Left renal cortex interstitium (tissue), 4 donors: ENCODE data around the gene SHMT2. TPM values are rescaled to one million over a fixed set of nuclear protein-coding genes. Genes with fewer than 3 reads are reported as not detected.

ENCODE experiments used
- DNase-seq, 4 donors: peaks; one replicate each; pipeline ENCODE4 v3.0.0-alpha.2; 2013; ENCODE audit warnings: low read depth in 4 of 4, low spot score in 2 of 4, missing footprints in 1 of 4
- polyA plus RNA-seq, 4 donors: library from polyadenylated mRNA; unstranded; fragments of 120-200 nt; gene quantifications; one replicate each; pipeline ENCODE4 v1.2.1, GENCODE V29; 2013; ENCODE audit not compliant: insufficient read length in 4 of 4

Gene SHMT2
- polyA plus RNA-seq, 4 donors: 67.7 to 91.4 (median 77.7) TPM

- DNase-seq: peak in 3 of 4 donors; percentile 71 to 79 (median 74)
Measured at GRCh38 chr12:57213058-57213715, 16.3 kb upstream of the SHMT2 start.

GRCh38 chr12:57213763-57214397 lies 15.6 kb upstream of the SHMT2 start:
- DNase-seq: no peak

DNA sequence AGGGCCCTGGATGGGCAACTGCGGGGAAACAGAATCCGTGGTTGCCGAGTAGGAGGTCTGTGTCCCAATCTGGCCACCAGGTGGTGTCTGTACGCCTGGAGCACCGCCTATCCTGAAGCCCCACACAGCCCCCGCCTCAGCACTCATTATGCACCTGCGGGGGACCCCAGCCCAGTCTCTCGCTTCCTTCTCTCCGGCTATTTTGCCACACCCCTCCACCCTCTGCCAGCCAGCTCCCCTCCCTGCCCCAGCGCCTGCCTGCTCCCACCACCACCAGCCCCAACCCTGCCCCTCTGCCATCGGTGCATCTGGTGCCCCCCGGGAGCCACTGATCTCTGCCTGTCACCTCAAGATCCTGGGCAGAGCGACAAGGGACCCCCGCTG lies 15.1 kb upstream of the SHMT2 start:
- DNase-seq: no peak

GRCh38 chr12:57215065-57215464 lies 14.4 kb upstream of the SHMT2 start:
- no peak for DNase-seq

DNA sequence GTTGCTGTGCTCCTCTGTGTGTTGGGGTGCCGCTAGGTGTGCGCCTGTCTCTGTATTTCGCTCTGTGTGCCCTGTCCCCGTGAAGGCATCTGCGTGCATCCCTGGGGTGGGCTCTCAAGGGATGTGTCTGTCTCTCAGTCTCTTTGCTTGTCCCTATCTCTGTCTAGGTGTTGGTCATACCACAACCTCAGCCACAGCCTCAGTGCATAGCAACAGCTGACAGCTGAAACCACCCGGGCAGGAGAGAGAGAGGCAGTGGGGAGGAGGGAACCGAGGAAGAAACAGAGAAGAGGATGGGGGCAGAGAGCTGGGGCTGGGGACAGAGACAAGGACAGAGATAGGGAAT lies 13.9 kb upstream of the SHMT2 start:
- no peak for DNase-seq

DNA sequence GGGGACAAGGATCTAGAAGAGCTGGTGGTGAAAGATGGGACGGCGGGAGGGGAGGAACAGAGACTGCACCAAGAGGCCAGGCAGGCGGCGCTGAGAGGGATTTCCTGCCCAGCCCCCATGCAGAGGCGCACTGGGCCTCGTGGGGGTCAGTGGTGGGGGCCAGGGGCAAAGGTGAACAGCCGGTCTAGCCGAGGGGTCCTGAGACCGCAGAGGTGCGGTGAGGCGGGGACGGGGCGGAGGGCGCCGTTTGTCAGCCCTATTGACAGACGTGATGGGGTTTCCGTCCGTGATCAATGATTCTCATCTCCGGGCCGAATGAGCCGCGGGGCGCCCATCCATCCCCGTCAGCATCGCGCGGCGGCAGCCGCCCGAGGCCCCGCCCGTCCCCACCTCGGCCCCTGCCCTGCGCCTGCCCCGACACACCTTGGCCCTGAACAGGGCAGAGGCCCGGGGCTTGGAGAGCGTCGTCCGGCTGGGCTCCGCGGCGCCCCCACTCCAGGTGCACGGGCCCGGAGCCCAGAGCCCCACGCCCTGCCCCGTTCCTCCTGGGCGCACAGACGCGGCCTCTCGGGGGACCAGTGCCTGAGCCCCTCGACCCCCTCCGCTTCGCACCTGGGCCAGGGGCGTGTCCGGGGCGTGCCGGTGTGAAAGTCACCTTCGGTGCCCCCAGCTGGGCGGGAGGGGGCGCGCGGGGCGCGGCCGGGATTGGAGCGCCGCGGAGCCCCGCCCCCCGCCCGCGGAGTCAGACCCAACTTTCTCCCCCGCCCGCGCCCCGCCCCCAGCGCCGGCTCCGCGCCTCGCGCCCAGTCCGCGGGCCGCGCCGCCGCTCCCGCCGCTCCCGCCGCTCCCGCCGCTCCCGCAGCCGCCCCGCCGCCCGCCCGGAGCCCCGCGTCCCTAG lies 13.2 kb upstream of the SHMT2 start, which contains the start of gene NXPH4:
Gene NXPH4, plus strand, starts transcription at position 781 of the 898 bp plus-strand sequence. CDS start 176 bp downstream, outside the sequence.
- no peak for DNase-seq

DNA sequence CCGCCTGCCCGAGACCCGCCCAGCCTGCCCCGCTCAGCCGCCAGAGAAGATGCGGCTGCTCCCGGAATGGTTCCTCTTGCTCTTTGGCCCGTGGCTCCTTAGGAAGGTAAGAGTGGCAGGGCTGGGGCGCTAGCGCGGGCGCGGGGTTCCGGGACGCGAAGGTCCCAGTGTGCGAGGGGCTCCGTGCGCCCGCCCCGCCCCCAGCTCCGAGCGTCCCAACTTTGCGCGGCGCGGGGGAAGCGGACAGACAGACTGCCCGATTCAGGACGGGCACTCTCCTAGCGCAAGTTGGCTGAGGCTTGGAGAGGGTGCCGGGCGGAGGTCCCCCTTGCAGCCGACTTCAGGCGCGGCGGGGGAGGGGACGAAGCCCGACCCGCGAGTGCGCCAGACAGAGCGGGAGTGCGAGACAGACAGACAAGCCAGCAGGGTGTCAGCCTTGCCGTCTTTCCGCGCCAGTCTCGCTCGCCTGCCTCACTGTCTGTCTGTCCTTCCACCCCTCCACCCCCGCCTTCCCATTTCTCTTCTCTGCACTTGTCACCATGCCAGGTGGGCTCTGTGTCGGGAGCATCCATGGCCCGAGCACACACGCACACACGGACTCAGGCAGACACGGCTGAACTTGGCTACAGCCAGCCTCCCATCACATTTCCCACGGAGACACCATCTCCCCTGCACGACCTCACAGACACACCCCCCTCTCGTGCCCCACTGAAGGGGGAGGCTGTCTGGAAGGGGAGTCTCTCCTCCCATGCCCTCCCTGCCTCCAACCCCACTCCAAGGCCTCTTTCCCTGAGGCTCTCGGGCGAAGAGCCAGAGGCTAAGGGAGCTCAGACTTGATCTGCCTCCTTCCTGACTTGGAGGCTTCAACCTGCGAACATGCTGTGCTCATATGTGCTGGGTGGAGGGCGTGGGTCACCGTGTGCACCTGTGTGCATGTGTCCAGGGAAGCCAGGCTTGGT lies 12.3 kb upstream of the SHMT2 start:
- no peak for DNase-seq

DNA sequence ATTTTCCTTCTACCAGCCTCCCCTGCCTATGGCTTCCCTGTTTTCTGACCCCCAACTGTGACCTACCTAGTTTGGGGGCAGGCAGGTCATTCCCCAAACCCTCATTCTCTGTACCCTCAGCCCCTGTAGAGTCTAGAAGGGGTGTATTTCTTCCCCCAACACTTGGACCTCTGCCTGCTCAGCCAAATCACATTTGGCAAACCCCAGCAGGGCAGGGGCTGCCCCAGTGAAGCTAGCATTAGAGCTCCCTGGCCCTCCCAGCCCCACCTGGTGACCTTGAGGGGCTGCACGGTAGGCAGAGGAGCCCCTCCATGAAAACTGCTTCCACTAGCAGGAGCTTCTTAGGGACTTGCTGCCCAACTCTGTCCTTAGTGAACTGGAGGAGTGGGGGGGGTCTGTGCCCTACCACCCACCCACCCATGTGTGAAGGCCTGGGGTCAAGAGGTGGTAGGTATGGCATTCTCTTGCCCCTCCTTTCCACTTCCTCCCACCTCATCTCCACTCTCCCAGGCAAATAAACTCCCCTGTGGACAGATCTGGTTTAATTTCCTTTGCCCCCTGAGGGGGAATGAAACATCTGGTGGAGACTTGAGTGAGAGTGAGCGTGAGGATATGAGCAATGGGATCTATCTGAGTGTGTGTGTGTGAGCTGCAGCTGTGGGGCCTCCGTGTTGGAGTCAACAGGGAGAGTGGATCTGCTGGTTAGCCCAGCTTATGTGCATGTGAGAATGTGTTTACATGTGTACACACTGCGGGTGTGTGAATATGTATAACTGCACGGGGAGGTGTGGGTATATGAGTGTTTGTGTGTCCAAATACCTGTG lies 11.3 kb upstream of the SHMT2 start:
- DNase-seq: no peak

- DNase-seq: no peak
Measured at GRCh38 chr12:57219205-57219992, 10.1 kb upstream of the SHMT2 start.

DNA sequence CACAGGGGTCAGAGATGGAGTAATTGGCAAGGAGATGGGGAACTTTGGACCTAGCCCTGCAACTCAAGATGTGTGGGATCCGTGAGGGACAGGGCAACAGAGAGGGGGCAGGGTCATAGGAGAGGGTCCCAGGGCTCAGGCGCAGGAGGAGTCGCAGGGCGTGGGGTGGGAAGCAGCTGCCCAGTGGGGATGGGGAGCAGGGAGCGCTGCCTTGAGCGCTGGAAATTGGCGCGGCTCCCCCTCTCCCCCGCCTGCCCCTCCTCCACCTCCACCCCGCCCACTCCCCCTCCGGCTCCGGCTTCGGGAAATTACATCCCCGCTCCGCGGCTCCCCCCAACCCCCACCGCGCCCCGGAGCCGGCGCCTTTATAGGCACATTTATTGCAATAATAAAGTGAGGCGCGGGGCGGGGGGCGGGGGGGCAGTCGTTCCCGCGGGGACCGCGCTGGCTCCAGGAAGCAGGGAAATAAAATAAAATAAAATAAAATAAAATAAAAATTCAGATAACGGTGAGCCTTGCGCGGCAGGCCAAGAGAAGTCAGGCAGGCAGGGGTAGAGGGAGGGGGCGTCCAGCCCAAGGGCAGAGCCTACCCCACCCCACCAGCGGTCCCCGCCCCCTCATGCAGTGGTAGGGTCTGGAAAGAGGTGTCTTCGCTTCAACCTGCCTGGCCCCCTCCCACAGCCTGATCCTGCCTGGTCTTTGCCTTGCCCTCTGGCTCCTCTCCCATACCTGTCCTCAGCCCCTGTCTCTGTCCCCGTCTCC lies 9.3 kb upstream of the SHMT2 start:
- no peak for DNase-seq

DNA sequence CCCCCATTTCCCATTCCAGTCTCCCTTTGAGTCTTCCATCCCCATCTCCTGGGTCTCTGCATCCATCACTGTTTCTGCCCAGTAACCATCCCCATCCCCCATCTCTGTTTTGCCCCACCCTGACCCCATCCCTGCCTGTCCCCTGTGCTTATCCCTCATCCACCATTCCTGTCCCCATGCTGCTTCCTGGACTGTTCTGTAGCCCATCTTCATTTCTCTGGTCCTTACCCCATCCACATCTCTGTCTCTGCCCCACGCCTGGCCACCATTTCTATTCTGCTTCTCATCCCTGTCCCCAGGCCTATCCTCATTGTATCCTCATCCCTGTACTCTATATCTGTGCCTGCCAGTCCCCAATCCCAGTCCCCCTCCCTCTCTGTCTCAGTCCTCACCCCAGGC lies 8.7 kb upstream of the SHMT2 start:
- no peak for DNase-seq

GRCh38 chr12:57221169-57221917 lies 8.2 kb upstream of the SHMT2 start:
- DNase-seq: no peak

GRCh38 chr12:57222286-57223190 lies 7.0 kb upstream of the SHMT2 start:
- DNase-seq: no peak

DNA sequence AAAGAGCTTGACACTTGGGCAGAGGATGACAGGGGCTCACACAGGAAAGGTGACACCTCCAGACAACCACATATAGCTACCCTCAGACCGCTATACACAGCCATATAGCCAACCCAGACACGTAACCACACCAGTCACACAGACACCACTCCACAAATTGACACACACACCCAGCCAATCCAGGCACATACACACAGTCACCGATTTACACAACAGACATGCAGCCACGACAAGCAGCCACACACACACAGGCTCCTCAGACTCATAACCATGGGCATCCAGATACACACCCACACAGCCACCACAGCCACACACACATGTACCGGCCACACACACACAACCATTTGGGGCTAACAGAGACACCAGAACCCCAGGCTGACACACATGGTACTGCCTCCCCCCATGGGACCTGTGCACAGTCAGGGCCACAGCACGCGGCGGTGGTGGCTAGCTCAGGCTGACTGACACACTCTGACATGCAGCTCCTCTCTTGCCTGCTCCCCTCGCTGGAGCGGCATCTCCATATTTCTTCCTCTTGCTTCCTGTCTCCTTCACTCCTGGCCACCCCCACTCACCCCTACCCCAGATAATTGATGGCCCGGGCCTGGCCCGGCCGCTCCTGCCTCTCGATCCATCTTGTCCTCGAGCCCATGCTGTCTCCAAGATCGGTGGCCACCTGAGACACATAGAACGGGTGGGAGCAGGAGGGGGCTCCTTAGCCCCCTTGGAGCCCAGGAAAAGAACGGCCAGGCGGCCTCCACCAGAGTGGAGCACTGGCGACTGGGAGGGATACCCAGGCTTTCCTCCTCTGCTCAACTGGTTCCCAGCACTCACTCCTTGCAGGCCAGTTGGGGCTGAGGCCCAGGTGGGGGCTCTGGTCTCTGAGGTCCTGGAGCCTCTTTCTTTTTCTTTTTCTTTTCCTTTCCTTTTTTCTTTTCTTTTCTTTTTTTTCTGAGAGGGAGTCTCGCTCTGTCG lies 6.0 kb upstream of the SHMT2 start:
- DNase-seq: no peak
